WERI-Rb-1 (cell line): ENCODE results near the gene CDC42BPB.

Source experiments
- DNase-seq: peaks from one replicate; pipeline ENCODE4 v3.0.0-alpha.2; 2020
- H3K27ac ChIP-seq: fragments of 250-450 bp; sonication (Bioruptor Pico); 2 replicates; pipeline ENCODE4 v1.5.1; 2020; ENCODE audit warnings: mild to moderate bottlenecking, moderate library complexity
- H3K27me3 ChIP-seq: fragments of 250-450 bp; sonication (Bioruptor Pico); 2 replicates; pipeline ENCODE4 v1.5.1; 2021; ENCODE audit warnings: mild to moderate bottlenecking, low read depth, moderate library complexity; ENCODE audit not compliant: insufficient read depth, severe bottlenecking
- H3K36me3 ChIP-seq: fragments of 250-450 bp; sonication (Bioruptor Pico); 2 replicates; pipeline ENCODE4 v1.5.1; 2020; ENCODE audit warnings: mild to moderate bottlenecking, moderate library complexity
- H3K4me3 ChIP-seq: 2 replicates; pipeline ENCODE4 v1.5.1; 2011; ENCODE audit warnings: low read depth, mild to moderate bottlenecking, control low read depth, low read length
- H3K9me3 ChIP-seq: fragments of 250-450 bp; sonication (Bioruptor Pico); 2 replicates; pipeline ENCODE4 v1.5.1; 2021; ENCODE audit warnings: mild to moderate bottlenecking, moderate library complexity; ENCODE audit not compliant: severe bottlenecking
- TF ChIP-seq, protein P1 (sequence below): IDR thresholded peaks from 2 replicates; pipeline ENCODE4 v1.5.1; 2011; ENCODE audit warnings: low read depth, mild to moderate bottlenecking, control low read depth, inconsistent platforms, low read length

CDC42BPB gene

GRCh38 chr14:102940729-102941362, 116.5 kb downstream of the CDC42BPB start:
- Histone ChIP-seq H3K27me3 (no peaks in the 10 kb centered on the region), H3K9me3 (no peaks in the 10 kb centered on the region), H3K4me3 (no peak overlapping the region), H3K36me3 (peaks cover 53% of the 10 kb centered on the region), H3K27ac (no peak overlapping the region)
- TF ChIP-seq, protein P1, sequence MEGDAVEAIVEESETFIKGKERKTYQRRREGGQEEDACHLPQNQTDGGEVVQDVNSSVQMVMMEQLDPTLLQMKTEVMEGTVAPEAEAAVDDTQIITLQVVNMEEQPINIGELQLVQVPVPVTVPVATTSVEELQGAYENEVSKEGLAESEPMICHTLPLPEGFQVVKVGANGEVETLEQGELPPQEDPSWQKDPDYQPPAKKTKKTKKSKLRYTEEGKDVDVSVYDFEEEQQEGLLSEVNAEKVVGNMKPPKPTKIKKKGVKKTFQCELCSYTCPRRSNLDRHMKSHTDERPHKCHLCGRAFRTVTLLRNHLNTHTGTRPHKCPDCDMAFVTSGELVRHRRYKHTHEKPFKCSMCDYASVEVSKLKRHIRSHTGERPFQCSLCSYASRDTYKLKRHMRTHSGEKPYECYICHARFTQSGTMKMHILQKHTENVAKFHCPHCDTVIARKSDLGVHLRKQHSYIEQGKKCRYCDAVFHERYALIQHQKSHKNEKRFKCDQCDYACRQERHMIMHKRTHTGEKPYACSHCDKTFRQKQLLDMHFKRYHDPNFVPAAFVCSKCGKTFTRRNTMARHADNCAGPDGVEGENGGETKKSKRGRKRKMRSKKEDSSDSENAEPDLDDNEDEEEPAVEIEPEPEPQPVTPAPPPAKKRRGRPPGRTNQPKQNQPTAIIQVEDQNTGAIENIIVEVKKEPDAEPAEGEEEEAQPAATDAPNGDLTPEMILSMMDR = no peak
- no peak for DNase-seq

DNA sequence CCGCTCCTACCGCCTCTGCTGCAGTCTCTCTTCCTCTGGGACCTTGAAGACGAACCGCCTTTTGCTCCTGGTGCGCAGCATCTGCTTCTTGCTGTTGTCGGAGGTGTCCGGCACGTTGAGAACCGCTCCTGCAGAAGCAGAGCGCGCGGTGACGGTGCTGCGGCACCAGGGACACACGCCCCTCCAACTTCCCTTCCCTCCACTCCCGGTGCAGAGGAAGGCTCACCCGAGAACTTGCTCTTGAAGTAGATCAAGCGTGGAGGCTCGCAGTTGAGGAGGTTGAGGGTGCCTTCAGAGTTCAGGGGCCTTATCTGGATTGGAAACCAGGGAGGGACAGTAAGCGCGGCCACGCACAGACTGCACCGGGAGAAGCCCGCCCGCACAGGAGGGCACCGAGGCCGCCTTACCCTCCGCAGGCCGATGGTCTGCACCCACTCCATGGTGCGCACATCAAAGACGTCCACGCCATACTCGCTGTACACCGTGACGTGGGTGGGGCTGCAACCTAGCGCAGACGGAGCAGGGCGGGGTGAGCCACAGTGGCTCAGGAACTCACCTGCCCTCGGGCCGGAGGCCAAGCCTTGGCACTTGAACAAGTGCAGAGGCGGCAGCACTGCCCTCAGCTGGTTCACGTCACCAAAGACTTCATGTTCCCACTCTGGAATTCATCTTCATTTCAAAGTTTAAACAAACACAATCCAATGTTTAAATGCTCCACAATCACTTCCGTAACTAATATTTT, 117.4 kb downstream of the CDC42BPB start:
- Histone ChIP-seq H3K27ac (no peak overlapping the region), H3K9me3 (no peaks in the 10 kb centered on the region), H3K4me3 (no peak overlapping the region), H3K27me3 (no peaks in the 10 kb centered on the region), H3K36me3 (peaks cover 45% of the 10 kb centered on the region)
- DNase-seq = no peak
- TF ChIP-seq, protein P1 = no peak

DNA sequence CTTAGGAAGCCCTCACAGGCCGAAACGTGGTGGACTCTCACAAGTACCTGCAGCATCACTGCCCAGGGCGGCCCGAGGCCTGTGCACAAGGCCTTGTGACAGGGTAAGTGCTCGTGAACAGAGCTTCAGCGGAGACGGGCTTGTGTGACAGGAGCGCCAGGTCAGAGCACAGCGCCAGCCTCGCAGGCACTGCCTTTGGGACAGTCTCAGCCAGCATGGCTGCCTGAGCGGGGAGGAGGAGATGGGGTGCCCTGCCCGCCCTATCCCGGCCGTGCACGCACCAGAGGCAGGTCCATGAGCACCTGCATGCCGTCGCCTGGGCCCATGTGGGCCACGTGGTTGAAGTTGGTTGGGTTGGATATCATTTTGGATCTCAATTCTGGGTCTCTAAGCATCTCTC, 118.0 kb downstream of the CDC42BPB start:
- H3K36me3 ChIP-seq = peaks cover 38% of the 10 kb centered on the region
- no peak overlapping the region for H3K27ac ChIP-seq
- H3K9me3 ChIP-seq = no peaks in the 10 kb centered on the region
- H3K4me3 ChIP-seq = no peak overlapping the region
- no peaks in the 10 kb centered on the region for H3K27me3 ChIP-seq
- no peak for DNase-seq
- TF ChIP-seq, protein P1 = no peak

DNA sequence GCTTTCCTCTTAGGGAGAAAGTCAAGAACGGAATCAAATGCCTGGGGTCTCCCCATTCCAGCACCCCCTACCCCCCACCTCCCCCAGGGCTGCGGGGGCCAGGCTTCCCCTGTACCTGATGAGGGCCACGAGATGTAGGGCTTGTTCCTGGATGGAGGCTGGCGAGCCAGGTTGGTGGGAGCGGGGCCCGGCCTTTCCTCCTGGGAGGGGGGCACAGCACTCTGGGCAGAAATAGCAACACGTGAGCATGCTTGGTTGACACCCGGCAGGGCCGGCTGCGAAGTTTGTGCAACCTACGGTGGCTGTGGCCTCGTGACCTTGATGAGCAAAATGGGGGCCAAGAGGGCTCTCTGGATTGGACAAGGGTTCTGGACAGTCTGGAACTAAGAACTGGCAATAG, 119.2 kb downstream of the CDC42BPB start:
- Histone ChIP-seq H3K4me3 (no peak overlapping the region), H3K27me3 (no peaks in the 10 kb centered on the region), H3K36me3 (peaks cover 30% of the 10 kb centered on the region), H3K27ac (no peak overlapping the region), H3K9me3 (no peaks in the 10 kb centered on the region)
- TF ChIP-seq, protein P1 = no peak
- DNase-seq = no peak

- Histone ChIP-seq H3K36me3 (peaks cover 30% of the 10 kb centered on the region), H3K4me3 (no peak overlapping the region), H3K9me3 (no peaks in the 10 kb centered on the region), H3K27ac (no peak overlapping the region), H3K27me3 (no peaks in the 10 kb centered on the region)
- no peak for DNase-seq
- TF ChIP-seq, protein P1 = no peak
Measured at GRCh38 chr14:102937331-102938175, 119.8 kb downstream of the CDC42BPB start.
